ENCODE measurements around the gene EXOC1L.

DNA sequence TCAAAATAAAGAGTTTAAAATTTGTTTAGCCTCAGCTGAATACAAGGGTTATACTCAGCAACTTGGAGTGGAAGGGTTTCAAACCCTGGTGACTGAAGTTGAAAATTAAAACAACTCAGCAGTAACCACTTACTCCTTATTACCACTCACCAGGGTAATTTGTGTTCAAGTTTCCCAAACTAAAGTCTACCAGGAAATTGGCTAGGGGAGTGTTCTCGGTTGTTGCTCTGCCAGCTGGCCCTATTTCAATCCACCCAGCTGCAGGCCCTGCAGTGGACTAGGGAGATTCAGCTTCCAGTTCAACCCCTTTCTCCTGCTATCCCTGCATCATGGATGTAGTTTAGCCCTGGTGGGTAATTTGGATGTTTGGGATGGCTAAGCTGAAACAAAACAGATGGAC is 37.8 kb upstream of the EXOC1L start:
- no peak for TF ChIP-seq SRF (IDR thresholded peaks at IDR 0.05; ENCODE audit: low read depth)
- TF ChIP-seq, protein P1, sequence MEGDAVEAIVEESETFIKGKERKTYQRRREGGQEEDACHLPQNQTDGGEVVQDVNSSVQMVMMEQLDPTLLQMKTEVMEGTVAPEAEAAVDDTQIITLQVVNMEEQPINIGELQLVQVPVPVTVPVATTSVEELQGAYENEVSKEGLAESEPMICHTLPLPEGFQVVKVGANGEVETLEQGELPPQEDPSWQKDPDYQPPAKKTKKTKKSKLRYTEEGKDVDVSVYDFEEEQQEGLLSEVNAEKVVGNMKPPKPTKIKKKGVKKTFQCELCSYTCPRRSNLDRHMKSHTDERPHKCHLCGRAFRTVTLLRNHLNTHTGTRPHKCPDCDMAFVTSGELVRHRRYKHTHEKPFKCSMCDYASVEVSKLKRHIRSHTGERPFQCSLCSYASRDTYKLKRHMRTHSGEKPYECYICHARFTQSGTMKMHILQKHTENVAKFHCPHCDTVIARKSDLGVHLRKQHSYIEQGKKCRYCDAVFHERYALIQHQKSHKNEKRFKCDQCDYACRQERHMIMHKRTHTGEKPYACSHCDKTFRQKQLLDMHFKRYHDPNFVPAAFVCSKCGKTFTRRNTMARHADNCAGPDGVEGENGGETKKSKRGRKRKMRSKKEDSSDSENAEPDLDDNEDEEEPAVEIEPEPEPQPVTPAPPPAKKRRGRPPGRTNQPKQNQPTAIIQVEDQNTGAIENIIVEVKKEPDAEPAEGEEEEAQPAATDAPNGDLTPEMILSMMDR (IDR thresholded peaks at IDR 0.05 in 2 of 3, conservative IDR thresholded peaks at IDR 0.05 in 1 of 3; ENCODE audit: borderline replicate concordance in 1 of 3, insufficient read depth in 1 of 3, low read depth in 2 of 3, low read length in 2 of 3): no peak
- TF ChIP-seq SP1 (IDR thresholded peaks at IDR 0.05; ENCODE audit: low read depth): no peak
- no peak for TF ChIP-seq POLR2A (IDR thresholded peaks at IDR 0.05; ENCODE audit: borderline replicate concordance, extremely low read depth, insufficient read depth, insufficient read length)
- no peak for TF ChIP-seq EZH2phosphoT487 (IDR thresholded peaks at IDR 0.05; ENCODE audit: borderline replicate concordance)
- no peak for TF ChIP-seq EGR1 (IDR thresholded peaks at IDR 0.05; ENCODE audit: low read depth)

Data from HCT116 (cell line).